Effector memory CD4-positive, alpha-beta T cell (primary cell): ENCODE results near the gene ADRM1.

ENCODE experiments used
- DNase-seq, 3 donors: peaks; one replicate each; pipeline ENCODE4 v3.0.0-alpha.2; 2020
- H3K27ac ChIP-seq: 2 replicates; pipeline ENCODE4 v1.7.0; 2013; ENCODE audit warnings: mild to moderate bottlenecking, low read length, moderate library complexity; ENCODE audit not compliant: insufficient read depth, poor library complexity, severe bottlenecking
- H3K27me3 ChIP-seq: replicated peaks from 2 replicates; pipeline ENCODE4 v1.7.0; 2013; ENCODE audit warnings: mild to moderate bottlenecking, low read length; ENCODE audit not compliant: insufficient read depth, control insufficient read depth, poor library complexity, severe bottlenecking
- H3K36me3 ChIP-seq: 2 replicates; pipeline ENCODE4 v1.7.0; 2013; ENCODE audit warnings: mild to moderate bottlenecking, low read length, moderate library complexity; ENCODE audit not compliant: control insufficient read depth, insufficient read depth
- H3K4me1 ChIP-seq: 2 replicates; pipeline ENCODE4 v1.7.0; 2013; ENCODE audit warnings: low read length, mild to moderate bottlenecking; ENCODE audit not compliant: control insufficient read depth, insufficient read depth, poor library complexity, severe bottlenecking
- H3K4me3 ChIP-seq: 2 replicates; pipeline ENCODE4 v1.7.0; 2013; ENCODE audit warnings: low read length, low read depth, mild to moderate bottlenecking; ENCODE audit not compliant: insufficient read depth, poor library complexity, severe bottlenecking
- H3K9me3 ChIP-seq: 2 replicates; pipeline ENCODE4 v1.7.0; 2013; ENCODE audit warnings: mild to moderate bottlenecking, low read length, moderate library complexity; ENCODE audit not compliant: control insufficient read depth

Gene ADRM1

DNA sequence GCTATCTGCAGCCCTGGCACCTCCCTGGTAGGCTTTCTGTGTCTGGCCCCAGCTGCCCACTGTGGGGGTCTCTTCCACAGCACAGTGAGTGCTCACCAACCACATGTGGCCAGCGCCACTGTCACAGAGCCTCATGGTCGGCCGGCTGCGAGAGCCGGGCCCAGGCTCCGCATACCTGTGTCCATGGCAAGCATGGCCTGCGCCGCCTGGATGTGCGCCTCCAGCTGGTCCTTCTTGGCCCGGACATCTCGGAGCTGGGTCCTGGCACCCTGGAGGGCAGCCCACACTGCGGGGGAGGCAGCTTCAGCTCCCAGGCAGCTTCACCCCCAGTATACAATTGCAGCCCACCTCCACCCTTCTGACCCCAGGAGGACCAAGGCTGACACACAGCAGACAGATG, 13.0 kb downstream of the ADRM1 start:
- DNase-seq: no peak
- no peak overlapping the region for H3K27ac ChIP-seq
- H3K9me3 ChIP-seq: no peaks in the 10 kb centered on the region
- H3K36me3 ChIP-seq: no peaks in the 10 kb centered on the region
- H3K4me3 ChIP-seq: no peak overlapping the region
- no peaks in the 10 kb centered on the region for H3K4me1 ChIP-seq
- no peaks in the 10 kb centered on the region for H3K27me3 ChIP-seq

DNA sequence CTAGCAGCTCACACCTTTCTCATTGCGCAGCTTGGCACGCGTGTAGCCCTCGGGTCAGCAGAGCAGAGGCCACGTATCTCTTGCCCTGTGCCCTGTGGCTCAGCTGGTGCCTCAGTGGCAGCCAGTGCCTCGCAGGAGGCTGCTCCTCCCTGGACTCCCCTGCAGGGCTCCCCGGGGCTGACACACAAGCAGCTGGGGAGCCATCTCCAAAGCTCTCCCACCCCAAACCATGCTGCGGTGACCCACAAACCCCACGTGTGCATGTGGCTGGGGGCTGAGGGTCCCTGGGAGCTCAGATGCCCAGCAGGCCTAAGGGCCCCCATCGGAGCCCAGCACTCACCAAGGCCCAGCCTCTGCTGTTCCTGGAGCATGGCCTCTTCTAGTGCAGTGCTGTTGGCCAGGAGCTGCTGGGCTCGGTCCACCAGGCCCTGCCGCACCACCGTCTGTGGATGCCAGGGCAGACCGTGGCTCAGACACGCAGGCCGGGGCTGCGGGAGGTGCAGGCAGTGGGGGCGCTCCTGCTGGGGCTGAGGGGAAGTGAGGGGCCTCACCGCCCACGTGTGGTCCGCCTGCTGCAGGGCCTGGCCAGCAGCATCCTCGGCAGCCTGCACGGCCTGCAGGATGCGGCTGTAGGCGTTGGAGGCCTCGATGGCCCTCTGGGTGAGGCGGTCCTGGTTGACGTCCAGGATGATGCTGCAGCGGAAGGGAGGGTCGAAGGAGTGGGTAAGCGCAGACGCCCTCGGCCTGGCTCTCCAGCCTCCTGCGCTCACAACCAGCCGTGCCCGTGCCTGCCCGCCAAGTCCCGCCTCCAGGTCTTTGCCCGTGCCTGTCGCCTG, 13.8 kb downstream of the ADRM1 start:
- H3K27ac ChIP-seq: no peak overlapping the region
- no peak for DNase-seq
- H3K27me3 ChIP-seq: no peaks in the 10 kb centered on the region
- H3K9me3 ChIP-seq: no peaks in the 10 kb centered on the region
- H3K36me3 ChIP-seq: no peaks in the 10 kb centered on the region
- no peaks in the 10 kb centered on the region for H3K4me1 ChIP-seq
- no peak overlapping the region for H3K4me3 ChIP-seq

DNA sequence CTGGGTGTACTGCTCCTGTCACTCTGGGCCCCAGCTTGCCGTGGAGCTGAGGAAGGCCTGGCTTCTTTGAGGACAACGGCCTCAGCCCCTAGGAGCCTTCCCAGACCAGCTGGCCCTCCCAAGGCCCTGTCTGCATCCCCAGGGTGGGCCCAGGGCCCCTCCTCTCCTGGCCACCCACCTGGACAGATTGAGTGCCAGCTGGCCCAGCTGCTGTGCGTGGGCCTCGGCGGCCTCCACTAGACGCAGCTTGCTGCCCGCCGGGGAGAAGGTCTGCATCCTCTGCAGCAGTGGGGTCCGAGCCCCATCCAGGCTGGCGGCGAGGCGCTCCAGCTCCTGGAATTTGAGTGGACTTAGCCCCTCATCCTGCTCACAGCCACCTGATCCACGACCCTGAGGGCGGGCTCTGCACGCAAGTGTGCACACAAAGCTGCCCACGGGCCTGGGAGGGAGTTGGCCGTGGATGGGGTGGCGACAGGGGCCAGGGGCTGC, 14.4 kb downstream of the ADRM1 start:
- no peak overlapping the region for H3K4me3 ChIP-seq

DNA sequence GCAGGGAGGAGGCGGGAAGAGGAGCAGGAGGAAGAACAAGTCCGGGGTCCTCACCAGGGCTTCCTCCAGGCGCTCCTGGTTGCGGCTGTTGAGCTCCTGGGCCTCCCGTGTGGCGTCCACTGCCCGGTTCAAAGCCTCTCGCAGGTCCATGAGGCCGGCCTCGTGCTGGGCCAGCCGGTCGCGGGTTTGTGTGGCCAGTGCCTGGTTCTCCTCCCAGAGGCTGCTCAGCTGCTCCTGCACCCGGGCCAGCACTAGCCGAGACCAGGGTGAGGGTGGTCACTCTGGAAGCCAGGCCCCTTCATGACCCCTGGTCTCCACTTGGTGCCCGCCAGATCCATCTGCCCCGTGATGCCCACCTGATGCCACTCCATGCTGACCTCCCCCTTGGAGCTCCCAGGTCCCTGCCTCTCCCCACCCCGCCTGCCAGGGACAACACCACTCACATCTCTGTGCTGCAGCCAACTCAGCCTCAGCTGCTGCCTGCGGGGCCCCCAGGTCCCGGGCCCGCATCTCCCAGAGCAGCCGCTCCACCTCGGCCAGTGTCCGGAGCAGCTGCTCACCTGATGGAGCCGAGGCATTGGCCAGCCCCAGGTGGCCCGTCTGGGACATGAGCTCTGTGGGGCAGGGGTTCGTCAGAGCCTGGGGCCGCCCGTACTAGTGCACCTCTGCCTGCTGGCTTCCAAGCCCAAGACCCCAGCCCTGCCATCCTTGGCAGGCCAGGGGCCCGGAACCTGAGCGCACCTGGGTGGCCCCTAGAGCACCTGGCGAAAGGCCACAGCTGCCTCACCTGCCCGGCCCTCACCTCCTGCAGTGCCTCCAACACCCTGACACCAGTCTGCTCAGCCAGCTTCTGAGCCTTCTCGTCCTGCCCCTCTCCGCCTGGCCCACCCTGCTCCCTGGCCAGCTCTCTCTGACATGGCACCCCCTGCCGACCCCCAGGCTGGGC, 15.9 kb downstream of the ADRM1 start:
- no peaks in the 10 kb centered on the region for H3K27me3 ChIP-seq
- no peaks in the 10 kb centered on the region for H3K36me3 ChIP-seq
- H3K4me3 ChIP-seq: no peak overlapping the region
- no peaks in the 10 kb centered on the region for H3K4me1 ChIP-seq
- DNase-seq: no peak
- H3K27ac ChIP-seq: no peak overlapping the region
- no peaks in the 10 kb centered on the region for H3K9me3 ChIP-seq

More for the DNA sequence above, 14.4 kb downstream of the ADRM1 start:
- Histone ChIP-seq H3K27ac (no peak overlapping the region), H3K4me1 (no peaks in the 10 kb centered on the region), H3K36me3 (no peaks in the 10 kb centered on the region), H3K27me3 (no peaks in the 10 kb centered on the region), H3K9me3 (no peaks in the 10 kb centered on the region)
- DNase-seq: no peak

DNA sequence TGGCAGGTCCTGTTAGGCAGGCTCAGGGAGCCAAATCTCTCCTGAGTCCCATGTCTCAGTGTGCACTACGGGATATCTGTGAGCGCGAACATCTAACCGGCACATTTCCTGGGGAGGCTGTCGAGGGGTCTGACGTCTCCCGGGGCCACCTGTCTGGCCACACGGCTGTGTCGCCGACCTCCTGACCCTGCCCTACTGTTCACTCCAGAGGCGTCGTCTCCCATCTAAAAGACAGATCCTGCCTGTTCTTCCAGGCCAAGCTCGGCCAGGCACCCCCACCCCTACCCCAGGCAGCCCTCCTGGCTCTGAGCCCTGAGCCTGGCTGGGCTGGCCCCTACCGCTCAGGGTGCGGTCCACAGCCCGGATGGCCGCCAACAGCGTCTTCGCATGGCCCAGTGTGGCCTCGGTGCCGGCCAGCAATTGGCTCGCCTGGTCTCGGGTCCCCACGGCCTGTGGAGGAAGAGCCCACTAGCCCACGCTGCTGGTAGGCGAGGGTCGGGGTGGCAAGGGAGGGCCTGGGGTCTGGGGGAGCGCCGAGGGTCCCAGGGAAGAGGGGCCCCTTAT, 16.6 kb downstream of the ADRM1 start:
- Histone ChIP-seq H3K27me3 (no peaks in the 10 kb centered on the region), H3K36me3 (no peaks in the 10 kb centered on the region), H3K4me1 (no peaks in the 10 kb centered on the region), H3K27ac (no peak overlapping the region), H3K9me3 (no peaks in the 10 kb centered on the region), H3K4me3 (no peak overlapping the region)
- DNase-seq: no peak

DNA sequence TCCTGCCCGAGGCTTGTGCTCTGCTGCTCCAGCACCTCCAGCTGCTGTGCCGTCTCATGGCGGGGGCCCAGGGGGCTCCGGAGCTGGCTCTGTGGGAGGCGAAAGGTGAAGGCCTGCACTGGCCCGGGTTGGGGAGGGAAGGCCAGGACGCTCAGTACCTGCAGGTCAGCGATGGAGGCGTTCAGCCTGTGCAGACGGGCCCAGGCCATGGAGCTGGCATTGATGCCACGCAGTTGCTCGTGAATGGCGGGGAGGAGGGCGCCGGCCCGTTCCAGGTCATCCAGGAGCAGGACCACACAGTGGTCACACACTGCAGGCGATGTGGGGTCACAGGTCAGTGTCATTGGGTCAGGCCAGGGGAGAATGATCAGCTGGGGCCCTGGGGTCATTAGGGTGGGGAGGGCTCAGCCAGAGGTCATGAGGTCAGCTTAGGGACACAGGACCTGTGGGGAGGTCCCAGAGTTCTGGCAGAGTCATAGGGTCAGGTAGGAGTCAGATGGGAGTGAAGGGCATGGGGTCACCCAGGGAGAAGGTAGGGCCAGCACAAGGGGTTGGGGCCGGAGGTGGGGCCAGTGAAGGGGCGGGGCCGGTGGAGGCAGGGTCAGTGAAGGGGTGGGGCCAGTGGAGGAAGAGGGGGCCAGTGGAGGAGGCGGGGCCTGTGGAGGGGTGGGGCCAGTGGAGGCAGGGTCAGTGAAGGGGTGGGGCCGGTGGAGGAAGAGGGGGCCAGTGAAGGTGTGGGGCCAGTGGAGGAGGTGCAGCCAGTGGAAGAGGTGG, 18.0 kb downstream of the ADRM1 start:
- Histone ChIP-seq H3K36me3 (no peaks in the 10 kb centered on the region), H3K9me3 (no peaks in the 10 kb centered on the region), H3K4me3 (no peak overlapping the region), H3K4me1 (no peaks in the 10 kb centered on the region), H3K27ac (no peak overlapping the region), H3K27me3 (no peaks in the 10 kb centered on the region)
- no peak for DNase-seq

DNA sequence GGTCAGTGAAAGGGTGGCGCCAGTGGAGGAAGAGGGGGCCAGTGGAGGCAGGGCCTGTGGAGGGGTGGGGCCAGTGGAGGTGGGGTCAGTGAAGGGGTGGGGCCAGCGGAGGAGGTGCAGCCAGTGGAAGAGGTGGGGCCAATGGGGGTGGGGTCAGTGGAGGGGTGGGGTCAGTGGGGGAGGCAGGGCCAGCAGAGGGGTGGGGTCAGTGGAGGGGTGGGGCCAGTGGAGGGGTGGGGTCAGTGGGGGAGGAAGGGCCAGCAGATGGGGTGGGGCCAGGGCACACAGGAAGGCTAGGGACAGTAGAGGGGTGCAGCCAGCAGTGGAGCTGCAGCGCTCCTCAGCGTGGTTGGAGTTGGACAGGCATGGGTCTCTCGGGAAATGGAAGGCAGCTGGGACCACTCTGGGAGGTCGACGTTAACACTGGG, 18.7 kb downstream of the ADRM1 start:
- Histone ChIP-seq H3K36me3 (no peaks in the 10 kb centered on the region), H3K4me3 (no peak overlapping the region), H3K4me1 (no peaks in the 10 kb centered on the region), H3K9me3 (no peaks in the 10 kb centered on the region), H3K27ac (no peak overlapping the region), H3K27me3 (no peaks in the 10 kb centered on the region)
- no peak for DNase-seq

DNA sequence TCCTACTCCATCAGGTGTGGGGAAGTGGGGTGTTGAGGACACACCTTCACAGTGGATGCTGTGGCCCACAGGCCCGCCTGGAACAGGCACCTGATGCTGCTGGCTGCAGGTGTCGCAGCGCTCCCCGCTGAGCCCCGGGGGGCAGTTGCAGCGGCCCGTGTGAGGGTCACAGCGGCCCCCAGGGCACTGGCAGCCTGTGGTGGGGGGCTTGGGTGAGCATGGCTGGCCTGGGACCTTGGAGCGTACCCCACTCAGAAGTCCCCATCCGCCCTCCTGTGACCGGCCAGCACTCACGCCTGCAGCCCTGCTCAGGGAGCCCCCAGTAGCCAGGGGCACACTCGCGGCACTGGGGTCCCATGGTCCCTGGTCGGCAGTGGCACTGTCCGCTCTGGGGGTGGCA, 19.2 kb downstream of the ADRM1 start:
- H3K27me3 ChIP-seq: no peaks in the 10 kb centered on the region
- no peak for DNase-seq
- no peak overlapping the region for H3K27ac ChIP-seq
- no peak overlapping the region for H3K4me3 ChIP-seq
- H3K9me3 ChIP-seq: no peaks in the 10 kb centered on the region
- H3K4me1 ChIP-seq: no peaks in the 10 kb centered on the region
- no peaks in the 10 kb centered on the region for H3K36me3 ChIP-seq

DNA sequence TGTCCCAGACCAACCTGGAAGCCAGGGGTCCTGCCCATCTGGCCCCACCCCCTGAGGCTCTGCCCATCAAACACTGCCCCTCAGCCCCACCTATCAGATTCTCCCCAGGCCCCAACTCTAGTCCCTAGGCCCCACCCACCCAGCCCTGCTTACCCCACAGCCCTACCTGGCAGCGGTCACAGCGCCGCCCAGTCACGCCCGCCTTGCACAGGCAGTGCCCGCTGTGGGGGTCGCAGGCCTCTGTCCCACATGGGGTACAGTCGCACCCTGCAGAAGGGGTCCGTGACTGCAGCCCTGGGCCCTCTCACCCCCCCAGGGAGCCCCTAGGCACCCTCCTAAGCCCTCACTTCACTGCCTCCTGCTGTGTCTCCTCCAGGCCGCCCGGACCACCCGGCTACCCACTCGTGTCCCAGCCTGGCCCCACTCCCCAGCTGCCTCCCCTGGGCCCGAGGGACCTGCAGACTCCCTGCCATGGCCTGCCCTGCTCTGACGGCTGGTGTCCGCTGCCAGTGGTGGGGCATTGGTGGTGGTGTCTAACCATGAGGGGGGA, 19.8 kb downstream of the ADRM1 start:
- Histone ChIP-seq H3K9me3 (no peaks in the 10 kb centered on the region), H3K27ac (no peak overlapping the region), H3K27me3 (no peaks in the 10 kb centered on the region), H3K4me3 (no peak overlapping the region), H3K4me1 (no peaks in the 10 kb centered on the region), H3K36me3 (no peaks in the 10 kb centered on the region)
- no peak for DNase-seq
